ENCODE results near the gene CNTN1. TPM values are rescaled to one million over a fixed set of nuclear protein-coding genes. Genes with fewer than 3 reads are reported as not detected.

CNTN1 gene
- 0.73 TPM for total RNA-seq
- long read RNA-seq, result 0 reads

DNA sequence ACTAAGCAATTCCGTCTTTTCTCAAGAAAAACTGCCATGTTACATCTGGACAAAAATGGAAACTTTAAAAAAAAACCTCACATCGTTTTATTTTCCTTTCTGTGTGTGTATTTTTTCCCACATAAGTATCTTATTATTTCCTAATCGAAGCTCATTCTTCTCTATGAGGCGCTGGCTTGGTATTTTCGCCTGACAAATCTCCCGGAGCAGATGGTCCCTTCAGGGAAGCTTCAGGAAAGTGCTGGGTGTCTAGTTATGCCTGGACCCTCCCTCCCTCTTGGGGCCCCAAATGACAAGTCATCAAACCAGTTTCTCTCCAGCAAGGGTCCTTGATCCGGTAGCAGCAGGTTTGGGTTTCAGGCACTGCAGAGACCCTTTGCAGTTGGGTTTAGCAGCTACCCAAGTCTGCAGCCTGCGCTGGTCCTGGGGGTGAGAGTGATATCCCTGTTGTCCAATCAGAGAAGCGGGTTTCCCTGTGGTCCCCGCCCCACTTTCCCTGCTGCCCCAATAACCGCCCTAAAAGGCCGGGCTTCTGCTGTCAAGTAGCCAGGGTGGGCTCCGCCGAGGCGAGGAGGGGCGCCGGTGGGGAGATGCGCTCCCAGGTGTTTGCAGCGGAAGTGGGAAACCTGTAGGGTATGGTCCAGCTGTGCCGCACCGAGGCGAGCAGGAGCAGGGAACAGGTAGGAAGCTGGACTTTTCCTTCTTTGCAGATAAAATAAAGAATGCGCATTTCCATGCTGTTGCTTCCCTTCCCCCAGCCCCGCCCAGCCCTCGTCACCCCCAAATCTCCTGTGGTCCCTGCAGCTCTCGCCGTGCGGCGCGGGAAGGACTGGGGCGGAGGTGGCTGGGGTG is at the start of gene CNTN1:
CNTN1 (plus strand) TSS at position 527 of the 852 bp plus-strand sequence.
- ATAC-seq, result no peak
- intact Hi-C loops (cut with DNase I), result no loop called here
- DNase-seq (ENCODE audit: missing footprints), result no peak

DNA sequence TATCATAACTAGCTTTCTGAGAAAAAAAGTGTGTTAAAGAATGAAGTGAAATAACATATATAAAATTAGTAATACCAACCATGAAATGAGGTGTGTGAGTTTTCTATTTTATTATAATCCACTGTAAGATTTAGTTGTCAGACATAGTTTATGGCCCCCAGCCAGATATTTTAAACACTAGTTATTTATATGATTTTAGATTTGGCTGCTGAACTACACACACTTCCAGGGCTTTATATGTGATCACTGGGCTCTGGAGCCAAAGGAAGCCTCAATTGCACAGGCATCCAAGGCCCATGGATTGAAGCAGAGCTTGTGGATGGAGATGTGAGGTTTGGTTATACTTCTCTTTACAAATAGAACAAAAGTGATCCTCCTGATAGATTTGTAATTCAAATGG is 48.7 kb upstream of the CNTN1 start:
- no peak for DNase-seq (ENCODE audit: missing footprints)
- intact Hi-C loops (cut with DNase I), result no loop called here
- ATAC-seq, result no peak

DNA sequence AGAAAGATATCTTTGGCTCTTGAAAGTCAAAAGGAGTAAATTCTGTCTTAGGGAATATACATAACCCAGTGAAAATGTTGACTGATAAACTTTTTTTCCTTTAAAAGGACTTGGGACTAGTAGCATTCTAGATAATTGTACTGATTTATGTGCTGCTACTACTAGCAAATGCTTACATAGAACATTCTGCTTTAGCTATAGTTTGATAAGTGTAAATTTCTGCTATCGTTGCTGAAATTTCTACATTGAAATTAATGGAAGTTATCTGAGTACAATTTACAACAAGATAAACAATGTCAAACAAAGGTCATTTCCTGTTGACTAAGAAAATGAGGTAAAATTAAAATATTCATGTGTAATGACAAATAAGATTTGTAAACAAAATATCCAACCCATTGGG is 48.3 kb upstream of the CNTN1 start:
- DNase-seq (ENCODE audit: missing footprints) (no peak), ATAC-seq (no peak)
- intact Hi-C loops (cut with DNase I), result no loop called here

DNA sequence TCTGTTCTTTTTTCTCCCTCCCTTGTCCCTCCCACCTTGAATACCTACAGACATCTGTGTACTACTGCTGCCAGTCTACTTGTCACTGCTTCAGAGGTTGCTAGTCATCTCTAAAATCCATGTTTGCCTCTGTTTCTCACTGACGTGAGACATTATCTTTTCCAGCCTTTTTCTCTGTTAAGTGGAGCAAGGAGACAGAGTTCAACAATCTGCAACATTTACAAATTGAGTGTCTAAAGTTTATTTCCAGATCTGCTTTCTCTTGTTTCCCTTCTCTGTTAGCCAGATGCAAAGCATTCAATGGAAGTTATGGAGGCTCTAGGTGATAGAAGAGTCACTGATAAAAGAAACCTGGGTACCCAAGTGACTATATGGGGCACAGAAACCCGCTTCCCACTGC is 47.5 kb upstream of the CNTN1 start:
- no peak for DNase-seq (ENCODE audit: missing footprints)
- intact Hi-C loops (cut with DNase I), result no loop called here
- no peak for ATAC-seq

DNA sequence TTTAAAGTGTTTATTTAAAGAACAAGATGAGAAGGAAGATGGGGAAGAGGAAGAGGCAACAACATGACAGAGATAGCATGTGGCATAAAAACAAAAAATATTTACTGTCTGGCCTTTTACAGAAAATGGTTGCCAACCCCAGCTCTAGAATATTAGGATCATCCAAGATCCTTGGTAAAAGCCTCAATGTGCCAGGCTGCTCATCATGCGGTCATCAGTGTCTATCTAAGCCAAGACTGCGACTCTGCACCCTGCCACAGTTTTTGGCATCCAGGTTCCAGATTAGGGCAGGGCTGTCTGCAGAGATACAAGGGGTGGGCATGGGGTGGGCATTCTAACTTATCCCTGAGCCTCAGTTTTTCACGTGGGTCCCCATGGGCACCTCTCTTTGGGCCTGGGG is 46.9 kb upstream of the CNTN1 start:
- ATAC-seq, result no peak
- intact Hi-C loops (cut with DNase I), result no loop called here
- DNase-seq (ENCODE audit: missing footprints), result no peak

DNA sequence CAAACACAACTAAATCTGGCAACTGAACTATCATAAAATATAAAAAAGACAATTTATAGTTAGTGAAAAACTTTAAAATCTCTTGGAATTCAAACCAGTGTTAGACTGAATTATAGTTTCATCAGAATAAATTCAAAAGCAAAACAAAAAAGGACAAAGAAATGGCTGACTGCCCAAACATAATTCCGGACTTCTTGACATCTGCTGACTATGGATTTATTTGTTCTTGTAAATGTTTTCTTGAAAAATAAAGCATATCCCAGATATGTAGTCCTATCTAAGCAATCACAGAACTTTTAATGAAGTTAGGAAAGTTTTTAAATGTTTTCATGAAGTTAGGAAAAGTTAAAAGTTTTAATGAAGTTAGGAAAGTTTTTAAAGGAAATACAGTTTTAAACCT is 45.8 kb upstream of the CNTN1 start:
- DNase-seq (ENCODE audit: missing footprints), result no peak
- intact Hi-C loops (cut with DNase I), result no loop called here

DNA sequence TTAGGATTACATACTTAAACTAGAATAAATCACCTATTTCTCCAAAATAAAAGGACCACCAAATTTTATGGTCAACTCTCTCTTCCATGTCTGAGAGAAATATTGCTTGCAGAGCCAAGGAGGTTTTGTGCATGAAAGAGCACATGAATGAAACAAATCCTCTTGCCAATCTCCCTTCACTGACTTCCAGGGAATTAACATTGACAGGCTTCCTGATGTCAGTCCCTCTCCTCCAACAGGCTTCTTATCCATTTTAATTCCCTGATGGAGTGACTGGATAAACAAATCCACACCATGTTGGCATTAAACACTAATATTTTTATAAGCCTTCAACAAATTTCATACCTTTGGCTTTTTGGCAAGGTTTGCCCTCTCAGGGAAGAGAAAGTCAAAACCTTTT is 45.3 kb upstream of the CNTN1 start:
- no peak for ATAC-seq
- DNase-seq (ENCODE audit: missing footprints), result no peak
- intact Hi-C loops (cut with DNase I), result no loop called here

More for the DNA sequence above, 45.8 kb upstream of the CNTN1 start:
- ATAC-seq, result no peak

DNA sequence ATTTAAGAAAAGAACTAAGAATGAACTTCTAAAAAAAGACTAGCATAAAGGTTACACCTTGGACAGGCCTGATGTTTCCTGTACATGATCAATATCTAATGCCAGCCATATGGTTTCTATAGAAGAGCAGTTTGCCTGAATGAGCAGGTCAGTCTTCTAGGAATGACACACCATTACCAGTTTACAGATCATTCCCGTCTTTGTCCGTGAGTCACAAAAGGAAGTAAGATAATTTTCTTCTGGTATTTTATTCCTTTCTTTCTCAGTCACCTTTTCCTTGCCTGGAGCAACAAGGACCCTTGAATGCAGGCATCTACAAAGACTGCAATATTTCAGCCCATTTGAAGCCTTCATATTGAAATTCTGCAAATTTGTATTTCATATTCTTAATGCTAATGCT is 44.6 kb upstream of the CNTN1 start:
- intact Hi-C loops (cut with DNase I), result no loop called here
- no peak for DNase-seq (ENCODE audit: missing footprints)
- ATAC-seq, result no peak

DNA sequence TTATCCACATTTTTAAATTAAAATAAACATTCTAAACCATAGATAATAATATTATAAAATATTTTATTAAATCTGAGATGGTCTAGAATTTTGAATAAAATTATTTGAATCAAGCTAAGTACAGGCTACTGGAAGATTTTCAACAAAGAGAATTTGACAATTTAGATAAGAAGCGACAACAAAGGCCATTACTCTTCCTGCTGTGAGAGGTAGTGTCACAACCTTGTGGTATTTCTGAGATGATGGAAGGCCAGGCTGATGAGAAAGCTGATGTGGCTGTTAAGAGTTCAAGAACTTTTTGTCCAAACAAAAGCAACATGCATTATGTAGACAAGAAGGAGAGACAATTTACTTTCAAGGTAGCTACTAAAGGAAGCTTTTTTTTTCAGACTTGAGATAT is 43.7 kb upstream of the CNTN1 start:
- ATAC-seq (no peak), DNase-seq (ENCODE audit: missing footprints) (no peak)
- intact Hi-C loops (cut with DNase I), result no loop called here

DNA sequence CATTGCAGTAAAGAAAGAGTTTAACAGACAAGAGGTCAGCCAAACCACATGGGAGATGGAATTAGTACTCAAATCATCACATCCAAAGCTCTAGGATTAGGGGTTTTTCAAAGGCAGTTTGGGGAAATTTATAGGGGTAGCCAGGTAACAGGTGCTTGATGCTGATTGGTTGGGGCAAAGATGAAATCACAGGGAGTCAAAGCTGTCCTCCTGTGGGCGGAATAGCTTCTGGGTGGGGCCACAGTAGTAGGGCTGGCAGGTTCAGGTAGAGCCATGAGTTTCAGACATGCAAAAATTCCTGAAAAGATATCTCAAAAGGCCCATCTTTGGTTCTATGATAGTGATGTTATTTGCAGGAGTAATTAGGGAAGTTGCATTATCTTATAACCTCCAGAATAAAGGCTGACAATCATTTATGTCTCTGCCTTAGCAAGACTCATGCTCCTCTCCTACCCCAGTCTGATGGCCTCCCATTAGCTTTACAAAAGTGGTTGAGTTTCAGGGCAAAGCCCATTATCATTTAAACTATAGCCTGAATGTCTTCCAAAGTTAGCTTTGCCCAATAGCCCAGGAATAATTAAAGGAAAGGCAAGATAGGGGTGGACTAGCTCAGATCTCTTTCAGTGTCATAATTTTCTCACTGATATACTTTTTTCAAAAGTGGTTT is 42.1 kb upstream of the CNTN1 start:
- intact Hi-C loops (cut with DNase I), result no loop called here
- ATAC-seq, result no peak
- no peak for DNase-seq (ENCODE audit: missing footprints)

DNA sequence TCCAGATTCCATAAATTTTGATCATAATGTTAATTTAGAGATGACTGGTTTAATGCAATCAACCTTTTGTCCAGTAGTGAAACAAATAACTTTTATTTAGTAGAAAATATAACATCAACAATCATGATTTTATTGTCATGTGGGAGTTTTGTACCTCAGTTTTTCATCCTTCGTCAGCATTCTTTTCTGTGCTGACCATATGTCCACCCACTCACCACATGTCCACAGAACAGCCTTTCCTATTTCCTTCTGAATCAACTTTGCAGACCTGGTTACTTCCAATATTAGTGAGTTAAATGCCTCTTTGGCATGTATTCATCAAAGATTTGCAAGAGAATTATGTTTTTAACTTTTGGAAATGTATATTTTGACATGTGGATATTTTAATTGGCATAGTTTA is 36.8 kb upstream of the CNTN1 start:
- intact Hi-C loops (cut with DNase I), result no loop called here
- DNase-seq (ENCODE audit: missing footprints) (no peak), ATAC-seq (no peak)

DNA sequence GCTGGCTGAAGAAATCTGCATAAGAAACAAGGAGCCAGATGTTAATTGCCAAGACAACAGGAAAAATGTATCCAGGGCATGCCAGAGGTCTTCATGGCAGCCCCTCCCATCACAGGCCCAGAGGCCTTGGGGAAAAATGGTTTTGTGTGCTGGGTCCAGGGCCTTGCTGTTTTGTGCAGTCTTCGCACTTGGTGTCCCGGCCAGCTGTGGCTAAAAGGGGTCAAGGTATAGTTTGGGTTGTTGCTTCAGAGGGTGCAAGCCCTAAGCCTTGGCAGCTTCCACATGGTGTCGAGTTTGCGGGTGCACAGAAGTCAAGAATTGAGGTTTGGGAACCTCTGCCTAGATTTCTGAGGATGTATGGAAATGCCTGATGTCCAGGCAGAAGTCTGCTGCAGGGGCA is 29.9 kb upstream of the CNTN1 start:
- ATAC-seq, result no peak
- DNase-seq (ENCODE audit: missing footprints), result no peak
- intact Hi-C loops (cut with DNase I), result no loop called here

DNA sequence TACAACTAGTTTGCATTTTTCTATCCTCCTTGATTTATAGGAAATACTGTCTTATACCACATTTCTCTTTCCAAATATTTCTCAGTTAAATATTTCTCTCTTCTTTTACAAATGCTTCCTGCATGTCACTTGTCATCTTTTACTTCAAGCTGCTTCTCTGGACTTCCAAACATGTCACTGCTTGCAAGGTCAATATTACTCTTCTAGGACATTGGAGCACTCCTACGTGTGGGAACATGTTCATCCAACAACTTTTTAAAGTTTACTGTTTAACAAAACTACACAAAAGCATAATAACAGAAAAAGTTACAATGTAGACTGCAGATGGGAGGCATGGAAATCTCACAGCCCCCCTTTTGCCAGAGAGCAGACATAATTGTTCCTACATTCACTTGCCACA is 28.5 kb upstream of the CNTN1 start:
- ATAC-seq (no peak), DNase-seq (ENCODE audit: missing footprints) (no peak)
- intact Hi-C loops (cut with DNase I), result no loop called here

DNA sequence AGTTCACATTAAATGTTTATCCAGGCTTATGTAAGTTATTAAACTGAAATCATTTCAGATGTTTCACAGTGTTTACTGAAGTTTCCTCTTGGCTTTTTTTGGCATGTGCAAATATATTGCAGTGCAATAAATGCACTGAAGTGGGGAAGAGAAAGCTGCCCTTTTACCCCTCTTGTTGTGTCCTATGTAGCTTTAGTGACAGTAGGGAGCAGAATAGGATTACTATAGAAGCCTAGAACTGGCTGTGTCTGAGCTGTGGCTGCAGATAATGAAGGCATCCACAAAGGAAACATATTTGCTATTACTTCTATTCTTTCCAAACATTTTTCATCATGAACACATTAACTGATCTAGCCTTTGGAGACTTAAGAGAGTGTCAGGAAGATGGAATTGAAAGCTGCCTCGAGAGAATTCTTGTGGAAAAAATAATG is 24.1 kb upstream of the CNTN1 start:
- ATAC-seq (no peak), DNase-seq (ENCODE audit: missing footprints) (no peak)

DNA sequence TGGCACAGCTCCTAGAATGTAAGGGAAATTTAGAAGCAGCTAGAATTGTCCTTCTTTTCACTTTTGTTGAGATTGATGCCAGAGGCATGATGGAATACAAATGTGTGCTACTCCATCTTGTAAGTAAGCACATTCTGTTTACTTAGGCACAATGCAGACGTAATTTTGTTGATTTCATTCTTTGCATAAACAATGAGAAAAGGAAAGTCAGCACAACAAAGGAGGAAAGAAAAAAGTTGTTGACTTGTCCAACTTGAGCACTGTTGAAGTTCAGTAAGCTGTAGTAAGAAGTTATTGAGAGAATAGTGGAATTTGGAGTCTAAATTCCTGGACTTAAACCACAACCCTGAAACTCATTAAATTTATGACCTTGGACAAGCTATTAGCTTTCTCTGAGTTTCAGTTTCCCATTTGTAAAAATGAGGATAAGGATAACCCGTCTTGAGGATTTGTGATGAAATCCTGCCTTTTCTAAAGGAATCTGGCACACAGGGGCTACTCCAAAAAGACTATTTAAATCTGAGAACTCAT is 19.4 kb upstream of the CNTN1 start:
- no peak for ATAC-seq
- intact Hi-C loops (cut with DNase I), result no loop called here

More for the DNA sequence above, 24.1 kb upstream of the CNTN1 start:
- intact Hi-C loops (cut with DNase I), result no loop called here

DNA sequence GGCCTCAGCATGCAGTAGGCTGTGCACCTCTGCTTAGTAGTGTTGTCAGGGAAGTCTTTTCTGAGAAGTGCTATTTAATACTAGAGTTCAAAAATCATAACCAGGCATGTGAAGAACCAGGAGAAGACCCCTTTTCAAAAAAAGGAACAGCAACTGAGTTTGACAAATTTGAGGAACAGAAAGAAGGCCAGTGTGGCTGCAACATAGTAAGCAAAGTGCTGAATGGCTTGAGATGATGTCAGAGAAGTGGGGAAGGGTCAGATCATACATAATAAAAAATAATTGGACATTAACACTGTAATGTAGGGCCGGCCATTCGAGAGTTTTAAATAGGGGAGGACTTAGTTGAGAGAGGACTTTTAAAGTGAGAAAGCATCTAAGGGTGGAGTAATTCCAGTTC is 11.1 kb upstream of the CNTN1 start:
- ATAC-seq (no peak), DNase-seq (ENCODE audit: missing footprints) (no peak)
- intact Hi-C loops (cut with DNase I), result no loop called here

More for the DNA sequence above, 19.4 kb upstream of the CNTN1 start:
- no peak for DNase-seq (ENCODE audit: missing footprints)

DNA sequence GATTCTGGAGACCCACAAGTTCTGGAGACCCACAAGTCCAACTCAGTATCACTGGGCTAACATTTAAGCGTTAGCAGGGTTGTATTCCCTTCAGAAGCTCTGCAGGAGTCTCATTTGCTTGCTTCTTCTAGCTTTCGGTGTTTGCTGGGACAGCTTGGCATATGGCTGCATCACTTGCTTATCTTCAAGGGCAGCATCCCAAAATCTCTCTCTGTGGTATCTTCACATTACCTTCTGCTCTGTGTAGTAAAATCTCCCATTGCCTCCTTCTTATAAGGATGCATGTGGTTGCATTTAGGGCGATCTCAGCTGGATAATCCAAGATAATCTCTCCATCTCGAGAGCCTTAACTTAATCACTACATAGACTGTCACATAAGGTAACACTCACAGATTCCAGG is 7.3 kb upstream of the CNTN1 start:
- intact Hi-C loops (cut with DNase I), result no loop called here
- ATAC-seq (no peak), DNase-seq (ENCODE audit: missing footprints) (no peak)

DNA sequence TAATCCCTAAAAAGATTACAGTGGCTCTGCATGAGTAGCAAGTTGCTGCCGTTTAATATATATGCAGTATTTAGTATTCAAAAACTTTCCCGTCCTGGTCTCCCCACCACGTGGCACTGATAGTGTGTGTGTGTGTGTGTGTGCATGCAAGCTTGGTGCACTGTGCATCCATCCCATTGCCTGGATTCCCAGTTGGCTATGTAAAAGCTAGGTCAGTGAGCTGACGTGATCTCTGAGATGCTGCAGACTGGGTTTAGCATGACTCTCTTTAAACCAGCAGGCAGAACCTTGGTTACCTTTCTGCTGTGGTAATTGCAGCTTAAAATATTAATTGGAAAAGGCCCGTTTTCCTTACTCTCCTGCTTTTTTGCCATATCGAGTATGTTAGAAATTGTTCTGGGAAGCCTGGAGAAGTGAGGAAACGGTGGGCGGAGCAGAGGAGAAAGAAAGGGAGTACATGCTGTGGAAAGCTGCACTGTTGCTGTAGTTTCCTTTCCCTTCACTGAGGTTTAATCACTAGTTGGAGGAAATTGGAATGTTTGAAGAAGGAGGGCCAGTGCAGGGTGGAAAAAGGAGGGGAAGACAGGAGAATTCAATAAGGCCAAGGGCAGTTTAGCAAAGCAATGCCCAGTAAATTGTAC is 4.0 kb upstream of the CNTN1 start:
- DNase-seq (ENCODE audit: missing footprints), result no peak
- intact Hi-C loops (cut with DNase I), result no loop called here
- no peak for ATAC-seq

DNA sequence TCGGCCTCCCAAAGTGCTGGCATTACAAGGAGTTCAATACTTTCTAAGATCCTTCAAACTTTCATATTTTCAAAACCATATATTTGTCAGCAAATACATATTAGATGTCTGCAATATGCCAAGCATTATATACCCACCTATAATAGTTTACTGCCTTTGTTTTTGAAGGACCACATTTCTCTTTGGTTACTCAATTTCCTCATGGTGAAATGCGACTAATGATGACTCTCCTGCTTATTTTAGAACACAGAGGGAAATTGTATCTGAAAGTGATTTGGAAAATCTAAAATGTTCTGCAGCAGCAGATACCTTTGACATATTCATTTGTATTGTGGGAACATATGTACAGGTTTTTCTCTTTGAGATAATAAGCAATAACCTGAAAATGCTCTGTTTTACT is 2.7 kb upstream of the CNTN1 start:
- ATAC-seq (no peak), DNase-seq (ENCODE audit: missing footprints) (no peak)
- intact Hi-C loops (cut with DNase I), result no loop called here

DNA sequence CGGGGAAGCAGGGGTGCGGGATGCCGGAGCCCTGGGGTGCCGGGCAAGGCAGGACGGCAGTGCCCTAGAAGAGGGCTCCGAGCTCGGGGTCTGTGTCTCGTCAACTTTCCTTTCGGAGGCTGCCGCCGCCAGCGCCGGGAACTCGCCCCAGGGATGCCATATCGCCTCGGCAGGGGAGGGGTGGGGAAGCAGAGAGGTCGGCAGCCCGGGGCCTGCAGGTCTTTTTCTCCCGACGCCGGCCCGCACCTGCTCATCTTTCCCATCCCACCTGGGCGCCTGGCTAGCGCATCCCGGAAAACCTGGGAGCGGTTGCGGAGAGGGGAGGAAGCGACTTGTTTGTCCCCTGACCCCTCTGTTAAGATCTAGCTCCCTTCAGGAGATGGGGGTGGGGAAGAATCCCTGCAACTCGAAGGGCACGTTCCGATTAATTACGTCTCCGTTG is 547 bp downstream of the CNTN1 start:
- intact Hi-C loops (cut with DNase I), result no loop called here
- ATAC-seq, result no peak
- no peak for DNase-seq (ENCODE audit: missing footprints)
